H1 (cell line): ENCODE data around the gene AGTR1. TPM values are rescaled to one million over a fixed set of nuclear protein-coding genes. Genes with fewer than 3 reads are reported as not detected.

Experiments used
- CTCF ChIA-PET: fragments of 300-600 bp; sonication (Branson Sonifier 250); formaldehyde crosslinking; loops from one replicate; lab custom pipeline; 2021; ENCODE audit not compliant: partially characterized antibody; lab: Charles Lee
- POLR2A ChIA-PET: fragments of 300-600 bp; sonication (Branson Sonifier 250); formaldehyde crosslinking; loops from one replicate; lab custom pipeline; 2021; ENCODE audit warnings: inconsistent platforms; ENCODE audit not compliant: partially characterized antibody; lab: Charles Lee
- DNase-seq, 2 experiments: peaks; one replicate each; pipeline versions ENCODE4 v3.0.0 to v3.0.0-alpha.2; 2010 to 2022; ENCODE audit warnings: low spot score in 2 of 2, low read depth in 1 of 2, mixed read lengths in 1 of 2
- FAIRE-seq: peaks from 2 replicates; lab custom pipeline; 2011; peaks lifted over from hg19 to GRCh38; lab: Jason Lieb, UNC
- H2AFZ ChIP-seq: 2 replicates; pipeline ENCODE4 v1.8.1; 2012; ENCODE audit warnings: low read length, inconsistent platforms
- H2AK5ac ChIP-seq: 2 replicates; pipeline ENCODE4 v1.6.1; 2013; ENCODE audit warnings: low read depth, low read length
- H2BK120ac ChIP-seq: replicated peaks from 2 replicates; pipeline ENCODE3; 2013; ENCODE audit warnings: low read depth, low read length, inconsistent platforms
- H2BK12ac ChIP-seq: 2 replicates; pipeline ENCODE4 v1.6.1; 2013; ENCODE audit warnings: low read depth, low read length
- H2BK15ac ChIP-seq: 2 replicates; pipeline ENCODE4 v1.6.1; 2013; ENCODE audit warnings: low read length
- H2BK20ac ChIP-seq: 2 replicates; pipeline ENCODE4 v1.6.1; 2013; ENCODE audit warnings: low read length
- H2BK5ac ChIP-seq: 2 replicates; pipeline ENCODE4 v1.6.1; 2013; ENCODE audit warnings: low read depth, low read length
- H3K14ac ChIP-seq: 2 replicates; pipeline ENCODE4 v1.6.1; 2013; ENCODE audit warnings: inconsistent platforms; ENCODE audit not compliant: insufficient read length
- H3K18ac ChIP-seq: 2 replicates; pipeline ENCODE4 v1.6.1; 2013; ENCODE audit warnings: low read length; ENCODE audit errors: extremely low read depth
- H3K23ac ChIP-seq: 2 replicates; pipeline ENCODE4 v1.6.1; 2013; ENCODE audit warnings: inconsistent platforms; ENCODE audit not compliant: insufficient read length
- H3K23me2 ChIP-seq: 2 replicates; pipeline ENCODE4 v1.6.1; 2013; ENCODE audit warnings: low read depth, low read length
- H3K27ac ChIP-seq: 2 replicates; pipeline ENCODE4 v1.6.1; 2011; ENCODE audit warnings: low read depth, low read length, inconsistent platforms
- H3K27me3 ChIP-seq, 4 experiments: replicated peaks in 1 of 4; 1 replicate in 1 of 4; 2 replicates in 3 of 4; pipeline versions ENCODE4 v1.6.1 to v1.8.1; 2011 to 2013; ENCODE audit warnings: low read length in 3 of 4, mild to moderate bottlenecking in 3 of 4, inconsistent platforms in 2 of 4, mixed read lengths in 2 of 4, moderate library complexity in 1 of 4; ENCODE audit not compliant: control insufficient read depth in 3 of 4, insufficient read depth in 3 of 4; ENCODE audit errors: extremely low read depth in 1 of 4
- H3K36me3 ChIP-seq, 4 experiments: 2 replicates each; pipeline versions ENCODE4 v1.6.1 to v1.8.1; 2011 to 2013; ENCODE audit warnings: mild to moderate bottlenecking in 4 of 4, low read length in 3 of 4, moderate library complexity in 2 of 4, control low read depth in 1 of 4, inconsistent platforms in 1 of 4; ENCODE audit not compliant: insufficient read depth in 4 of 4, control insufficient read depth in 2 of 4
- H3K4ac ChIP-seq: replicated peaks from 2 replicates; pipeline ENCODE3; 2013; ENCODE audit warnings: low read length, low read depth, mixed read lengths, inconsistent platforms; ENCODE audit not compliant: insufficient read length
- H3K4me1 ChIP-seq, 4 experiments: replicated peaks in 1 of 4; 1 replicate in 1 of 4; 2 replicates in 3 of 4; pipeline versions ENCODE4 v1.6.1 to v1.8.1; 2011 to 2013; ENCODE audit warnings: low read length in 3 of 4, inconsistent platforms in 2 of 4, mixed read lengths in 1 of 4; ENCODE audit not compliant: insufficient read depth in 4 of 4, control insufficient read depth in 3 of 4
- H3K4me2 ChIP-seq, 2 experiments: 2 replicates each; pipeline versions ENCODE4 v1.6.1 to v1.8.1; 2011 to 2013; ENCODE audit warnings: low read depth in 2 of 2, low read length in 2 of 2, control low read depth in 1 of 2, inconsistent platforms in 1 of 2, mild to moderate bottlenecking in 1 of 2; ENCODE audit not compliant: insufficient read depth in 1 of 2
- H3K4me3 ChIP-seq, 4 experiments: fragments of 200-600, 300-600 bp in 1 of 4; sonication (generic), shearing (Covaris generic), sonication (Bioruptor Twin) in 1 of 4; 2 replicates each; pipeline versions ENCODE4 v1.5.1 to v1.8.1; 2011 to 2016; ENCODE audit warnings: low read length in 4 of 4, low read depth in 3 of 4, control low read depth in 2 of 4, inconsistent platforms in 2 of 4, mild to moderate bottlenecking in 2 of 4, mixed read lengths in 1 of 4, moderate library complexity in 1 of 4; ENCODE audit not compliant: insufficient read depth in 2 of 4; ENCODE audit errors: extremely low read depth in 1 of 4
- H3K56ac ChIP-seq: replicated peaks from 2 replicates; pipeline ENCODE3; 2013; ENCODE audit warnings: low read depth, mild to moderate bottlenecking, mixed read lengths, low read length, inconsistent platforms; ENCODE audit not compliant: insufficient read length
- H3K79me1 ChIP-seq: 2 replicates; pipeline ENCODE4 v1.6.1; 2013; ENCODE audit warnings: low read depth, low read length, control low read depth
- H3K79me2 ChIP-seq, 2 experiments: 2 replicates each; pipeline versions ENCODE4 v1.6.1 to v1.8.1; 2012 to 2013; ENCODE audit warnings: low read length in 2 of 2, mild to moderate bottlenecking in 2 of 2, inconsistent platforms in 1 of 2; ENCODE audit not compliant: insufficient read depth in 2 of 2, control insufficient read depth in 1 of 2
- H3K9ac ChIP-seq, 4 experiments: replicated peaks in 1 of 4; 1 replicate in 1 of 4; 2 replicates in 3 of 4; pipeline versions ENCODE4 v1.6.1 to v1.8.1; 2011 to 2013; ENCODE audit warnings: low read depth in 3 of 4, low read length in 3 of 4, control low read depth in 2 of 4, mild to moderate bottlenecking in 2 of 4, moderate library complexity in 2 of 4, inconsistent platforms in 1 of 4; ENCODE audit errors: extremely low read depth in 1 of 4
- H3K9me3 ChIP-seq, 2 experiments: 2 replicates each; pipeline versions ENCODE4 v1.6.1 to v1.8.1; 2012 to 2013; ENCODE audit warnings: mild to moderate bottlenecking in 2 of 2, moderate library complexity in 2 of 2, control low read depth in 1 of 2, inconsistent platforms in 1 of 2, low read depth in 1 of 2, low read length in 1 of 2, mixed read lengths in 1 of 2; ENCODE audit not compliant: insufficient read depth in 2 of 2
- H4K20me1 ChIP-seq, 2 experiments: replicated peaks in 1 of 2; 2 replicates each; pipeline versions ENCODE3 to v1.8.1; 2011 to 2013; ENCODE audit warnings: inconsistent platforms in 2 of 2, low read length in 2 of 2, mild to moderate bottlenecking in 1 of 2; ENCODE audit not compliant: insufficient read depth in 2 of 2, control insufficient read depth in 1 of 2
- H4K5ac ChIP-seq: 2 replicates; pipeline ENCODE4 v1.6.1; 2013; ENCODE audit warnings: low read length, low read depth, mixed read lengths, inconsistent platforms; ENCODE audit not compliant: insufficient read length
- H4K8ac ChIP-seq: 2 replicates; pipeline ENCODE4 v1.8.0; 2013; ENCODE audit warnings: mild to moderate bottlenecking, moderate library complexity, low read length, inconsistent platforms; ENCODE audit not compliant: insufficient read depth; ENCODE audit errors: extremely low read depth
- H4K91ac ChIP-seq: replicated peaks from 2 replicates; pipeline ENCODE3; 2013; ENCODE audit warnings: low read length, mixed read lengths, inconsistent platforms; ENCODE audit not compliant: insufficient read length
- BRCA1 ChIP-seq: IDR thresholded peaks from 2 replicates; pipeline ENCODE4 v1.6.1; 2012; ENCODE audit warnings: low read depth, low read length, improper control_type of control experiment
- E2F6 ChIP-seq: IDR thresholded peaks from 2 replicates; pipeline ENCODE4 v1.6.1; 2012; ENCODE audit warnings: inconsistent platforms
- KDM1A ChIP-seq: fragments of 200-600, 300-600 bp; sonication (generic); IDR thresholded peaks from 2 replicates; pipeline ENCODE4 v1.7.1; 2016; ENCODE audit warnings: mild to moderate bottlenecking, low read length, borderline replicate concordance
- SIRT6 ChIP-seq: IDR thresholded peaks from one replicate; pipeline ENCODE4 v1.7.1; 2012; ENCODE audit warnings: low read length, inconsistent platforms
- YY1 ChIP-seq: IDR thresholded peaks from 2 replicates; pipeline ENCODE4 v1.6.1; 2011; ENCODE audit warnings: low read depth, mild to moderate bottlenecking, low read length
- WGBS, 2 experiments: shearing (Covaris generic) in 1 of 2; methylation state at CpG; one replicate each; pipeline versions ENCODE4 v1.1.6 to v1.1.7; 2013 to 2015; ENCODE audit warnings: low lambda C conversion rate in 2 of 2, mixed read lengths in 2 of 2, inconsistent platforms in 1 of 2, low coverage in 1 of 2, missing lambda C conversion rate in 1 of 2; ENCODE audit not compliant: insufficient replicate concordance in 2 of 2, insufficient coverage in 1 of 2, insufficient read length in 1 of 2; ENCODE audit errors: extremely low coverage in 1 of 2, missing lambda C conversion rate in 1 of 2; 5-methylcytosine and 5-hydroxymethylcytosine counted together
- polyA plus RNA-seq, 7 experiments: library from polyadenylated mRNA; depleted of rRNA in 3 of 7; stranded (reverse) in 5 of 7; unstranded in 2 of 7; fragments of >200 nt in 5 of 7; fragments of 200-250 nt in 2 of 7; gene quantifications; 1 replicate in 5 of 7; 2 replicates in 1 of 7; 4 replicates in 1 of 7; pipeline versions ENCODE4 v1.2.1 to v1.2.3, GENCODE V29; 2011 to 2013; ENCODE audit warnings: missing spikeins in 2 of 7, mixed read lengths in 2 of 7
- total RNA-seq: library from RNA; stranded (reverse); fragmentation: NEBNext Ultra II Directional; extraction: Animal tissue kit (Norgen Biotek cat#: 25700); gene quantifications from 2 replicates; pipeline ENCODE4 v1.2.1, GENCODE V29; 2021

Gene AGTR1
- total and polyA plus RNA-seq, 2 of the 8 experiments (the other 6 are each of a cell fraction or from before 2014, with no cell fraction given): 0.03 TPM; not detected in 1

DNA sequence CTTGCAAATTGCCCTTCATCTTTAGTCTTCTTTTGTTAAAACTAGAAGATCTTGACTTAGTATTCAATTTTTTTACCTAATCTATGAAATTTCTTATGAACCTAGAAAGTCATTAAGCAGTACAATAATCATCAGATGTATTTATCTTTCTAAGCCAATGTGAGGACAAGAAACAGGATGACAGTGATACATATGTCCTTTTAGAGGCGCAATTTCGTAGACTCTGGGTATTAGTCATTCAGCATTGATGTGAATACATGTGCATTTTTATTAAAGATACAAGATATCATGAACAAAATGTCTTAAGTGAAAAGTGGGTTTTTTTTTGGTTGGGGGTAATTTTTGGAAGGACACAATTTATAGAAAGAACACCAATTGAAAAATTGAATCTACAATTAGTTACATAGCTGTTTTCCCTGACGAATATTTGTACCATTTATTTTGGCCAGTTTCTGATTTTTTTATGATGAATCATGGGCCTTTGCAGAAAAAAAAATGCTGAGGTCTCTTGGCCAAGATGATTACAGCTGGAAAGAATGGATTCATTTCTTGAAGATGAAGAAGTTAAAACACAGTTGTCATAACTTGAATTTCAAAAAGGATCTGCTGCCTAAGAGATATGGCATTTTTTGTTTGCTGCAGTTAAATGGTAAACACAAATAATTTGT, 48.9 kb upstream of the AGTR1 start:
- ChIA-PET CTCF (interaction anchor here (0.6 to 1.2 kb wide), 3 partner anchors 9 to 232 kb away, joined by 3 to 4 read pairs (median 3); no protein-coding TSS in a partner anchor), POLR2A (no interaction called here)
- Histone ChIP-seq H2BK12ac (no peak overlapping the region), H3K14ac (no peak overlapping the region), H3K27ac (no peak overlapping the region), H2BK120ac (no peak overlapping the region), H4K91ac (no peak overlapping the region), H2AK5ac (no peak overlapping the region), H3K23ac (no peak overlapping the region), H3K36me3 (no peaks in the 10 kb centered on the region; a peak in 1 of 8 replicates), H3K27me3 (no peaks in the 10 kb centered on the region), H2BK15ac (no peak overlapping the region), H3K4me1 (no peaks in the 10 kb centered on the region), H3K4me2 (no peak overlapping the region), H2AFZ (no peak overlapping the region), H3K18ac (no peak overlapping the region), H2BK20ac (no peak overlapping the region), H4K8ac (no peak overlapping the region), H3K56ac (no peak overlapping the region), H3K23me2 (no peaks in the 10 kb centered on the region), H3K79me1 (no peaks in the 10 kb centered on the region), H3K9me3 (no peaks in the 10 kb centered on the region), H4K5ac (no peak overlapping the region), H3K9ac (no peak overlapping the region), H4K20me1 (no peaks in the 10 kb centered on the region), H3K4ac (no peak overlapping the region), H3K4me3 (no peak overlapping the region), H3K79me2 (no peaks in the 10 kb centered on the region), H2BK5ac (no peak overlapping the region)
- DNase-seq: no peak
- FAIRE-seq: no peak
- WGBS, 2 experiments: 93% methylated on average over 3 of the region's 3 CpGs; no CpG with 5 or more reads in 1 of the 2 experiments
- TF ChIP-seq BRCA1 (no peak), E2F6 (no peak), YY1 (no peak), KDM1A (no peak), SIRT6 (no peak)
